HL-60 (cell line): Measurements from ENCODE around the gene SNUPN.

Experiments used
- DNase-seq, 2 experiments: peaks; one replicate each; pipeline ENCODE4 v3.0.0-alpha.2; 2010 to 2020; ENCODE audit warnings: low read depth in 1 of 2, low spot score in 1 of 2
- H3K27ac ChIP-seq: fragments of 250-450 bp; sonication (Bioruptor Pico); replicated peaks from 2 replicates; pipeline ENCODE4 v1.5.1; 2020; ENCODE audit warnings: mild to moderate bottlenecking, moderate library complexity
- H3K27me3 ChIP-seq: fragments of 250-450 bp; sonication (Bioruptor Pico); 2 replicates; pipeline ENCODE4 v1.5.1; 2021; ENCODE audit warnings: mild to moderate bottlenecking, moderate library complexity; ENCODE audit not compliant: insufficient read depth, poor library complexity, severe bottlenecking
- H3K4me3 ChIP-seq: replicated peaks from 2 replicates; pipeline ENCODE4 v1.5.1; 2011; ENCODE audit warnings: mild to moderate bottlenecking, control low read depth, low read length; ENCODE audit not compliant: insufficient read depth
- CTCF ChIP-seq: IDR thresholded peaks from one replicate; pipeline ENCODE4 v1.5.1; 2011; ENCODE audit warnings: low read length, control low read depth, inconsistent platforms; ENCODE audit not compliant: insufficient read depth
- GABPA ChIP-seq: IDR thresholded peaks from 2 replicates; pipeline ENCODE4 v1.6.1; 2012; ENCODE audit warnings: low read depth
- POLR2AphosphoS5 ChIP-seq: IDR thresholded peaks from 2 replicates; pipeline ENCODE4 v1.6.1; 2012; ENCODE audit warnings: low read depth
- REST ChIP-seq: IDR thresholded peaks from 2 replicates; pipeline ENCODE4 v1.6.1; 2012; ENCODE audit warnings: low read depth; ENCODE audit not compliant: insufficient replicate concordance
- SPI1 ChIP-seq: IDR thresholded peaks from 2 replicates; pipeline ENCODE4 v1.6.1; 2012; ENCODE audit warnings: low read depth, mild to moderate bottlenecking, borderline replicate concordance

Gene SNUPN

GRCh38 chr15:75648156-75649000 lies 22.9 kb upstream of the SNUPN start:
- Histone ChIP-seq H3K27me3 (no peaks in the 10 kb centered on the region), H3K4me3 (peak overlapping the region; percentile 85), H3K27ac (no peak overlapping the region)
- TF ChIP-seq REST (no peak), GABPA (no peak), POLR2AphosphoS5 (no peak), SPI1 (no peak), CTCF (no peak)
- DNase-seq, result no peak

- no peak for TF ChIP-seq GABPA
- TF ChIP-seq REST, result no peak
- TF ChIP-seq CTCF, result peak; percentile 22
- Histone ChIP-seq H3K27me3 (no peaks in the 10 kb centered on the region), H3K27ac (peak within 1 kb of the TSS; percentile 23; the same call in 1 of the 2 replicates), H3K4me3 (peak within 1 kb of the TSS; percentile 85)
- peak; percentile 41 to 78 for DNase-seq
Observed at GRCh38 chr15:75647370-75648155, 22.0 kb upstream of the SNUPN start, which contains the start of gene SNX33. TSS of gene SNX33 (plus strand) at chr15:75647912. CDS start at chr15:75649103, 1,191 bp downstream.

- Histone ChIP-seq H3K4me3 (peak overlapping the region; percentile 85), H3K27me3 (no peaks in the 10 kb centered on the region), H3K27ac (no peak overlapping the region)
- TF ChIP-seq CTCF, result no peak
- TF ChIP-seq POLR2AphosphoS5, result no peak
- no peak for TF ChIP-seq GABPA
- no peak for TF ChIP-seq REST
- no peak for TF ChIP-seq SPI1
- peak in 1 of 2 experiments; percentile 7 for DNase-seq
Observed at GRCh38 chr15:75646944-75647364, 21.4 kb upstream of the SNUPN start.
